Sigmoid colon (tissue), 4 donors: Measurements from ENCODE around the gene PARP12.

Experiments
- EP300 ChIP-seq, 4 donors: sonication (generic); formaldehyde crosslinking; IDR thresholded peaks; one replicate each; pipeline ENCODE4 v1.6.1; 2017; ENCODE audit warnings: antibody characterized with exemption in 4 of 4
- POLR2A ChIP-seq, 2 donors: fragments of 450-650 bp; IDR thresholded peaks; one replicate each; pipeline ENCODE4 v1.6.1; 2016; ENCODE audit warnings: antibody characterized with exemption in 2 of 2, mild to moderate bottlenecking in 2 of 2, moderate library complexity in 2 of 2
- POLR2AphosphoS5 ChIP-seq, 4 donors: sonication (generic); formaldehyde crosslinking; IDR thresholded peaks; one replicate each; pipeline ENCODE4 v1.6.1; 2017; ENCODE audit warnings: antibody characterized with exemption in 4 of 4
- TF ChIP-seq, protein P1 (sequence below), 4 experiments: fragments of 450-650 bp in 3 of 4; fragments of 200-600 bp in 1 of 4; IDR thresholded peaks; one replicate each; pipeline ENCODE4 v1.5.1; 2016 to 2019; ENCODE audit warnings: antibody characterized with exemption in 4 of 4, mild to moderate bottlenecking in 3 of 4, moderate library complexity in 2 of 4

DNA sequence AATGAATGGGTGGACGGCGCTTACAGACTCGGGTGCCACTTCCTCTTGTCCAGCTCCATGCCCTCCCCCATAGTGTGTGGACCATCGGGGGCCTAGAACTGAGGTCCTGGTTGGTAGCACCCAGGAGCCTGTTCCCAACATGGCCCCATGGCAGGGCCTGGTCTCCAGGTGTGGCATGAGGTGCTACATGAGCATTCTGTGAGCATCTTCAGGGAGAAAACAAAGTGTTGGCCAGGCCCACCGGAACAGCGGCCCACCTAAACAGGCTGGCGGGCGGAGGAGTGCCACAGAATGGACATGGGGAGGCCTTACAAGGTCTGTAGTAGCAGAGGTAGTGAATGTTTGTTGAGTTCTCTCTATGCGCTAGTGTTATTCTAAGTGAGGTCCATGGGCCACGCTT is 76.9 kb downstream of the PARP12 start:
- TF ChIP-seq, protein P1, sequence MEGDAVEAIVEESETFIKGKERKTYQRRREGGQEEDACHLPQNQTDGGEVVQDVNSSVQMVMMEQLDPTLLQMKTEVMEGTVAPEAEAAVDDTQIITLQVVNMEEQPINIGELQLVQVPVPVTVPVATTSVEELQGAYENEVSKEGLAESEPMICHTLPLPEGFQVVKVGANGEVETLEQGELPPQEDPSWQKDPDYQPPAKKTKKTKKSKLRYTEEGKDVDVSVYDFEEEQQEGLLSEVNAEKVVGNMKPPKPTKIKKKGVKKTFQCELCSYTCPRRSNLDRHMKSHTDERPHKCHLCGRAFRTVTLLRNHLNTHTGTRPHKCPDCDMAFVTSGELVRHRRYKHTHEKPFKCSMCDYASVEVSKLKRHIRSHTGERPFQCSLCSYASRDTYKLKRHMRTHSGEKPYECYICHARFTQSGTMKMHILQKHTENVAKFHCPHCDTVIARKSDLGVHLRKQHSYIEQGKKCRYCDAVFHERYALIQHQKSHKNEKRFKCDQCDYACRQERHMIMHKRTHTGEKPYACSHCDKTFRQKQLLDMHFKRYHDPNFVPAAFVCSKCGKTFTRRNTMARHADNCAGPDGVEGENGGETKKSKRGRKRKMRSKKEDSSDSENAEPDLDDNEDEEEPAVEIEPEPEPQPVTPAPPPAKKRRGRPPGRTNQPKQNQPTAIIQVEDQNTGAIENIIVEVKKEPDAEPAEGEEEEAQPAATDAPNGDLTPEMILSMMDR (IDR thresholded peaks at IDR 0.05) = no peak
- no peak for TF ChIP-seq POLR2A (IDR thresholded peaks at IDR 0.05)
- no peak for TF ChIP-seq EP300 (IDR thresholded peaks at IDR 0.05)
- no peak for TF ChIP-seq POLR2AphosphoS5 (IDR thresholded peaks at IDR 0.05)
